HepG2 (cell line): ENCODE results near the gene SSBP2.

ENCODE experiments used
- KLF16 ChIP-seq, 2 experiments: sonication (generic) in 1 of 2; formaldehyde crosslinking in 1 of 2; IDR thresholded peaks; 2 replicates each; pipeline versions ENCODE4 v1.6.1 to v1.8.0; 2016 to 2023; ENCODE audit warnings: missing genetic modification reagents in 2 of 2, missing compliant biosample characterization in 1 of 2
- ZNF354B ChIP-seq: sonication (generic); formaldehyde crosslinking; IDR thresholded peaks from 2 replicates; pipeline ENCODE4 v1.8.0; 2022; ENCODE audit warnings: mild to moderate bottlenecking, missing genetic modification reagents
- TF ChIP-seq, protein P1 (sequence below): sonication (generic); formaldehyde crosslinking; IDR thresholded peaks from 2 replicates; pipeline ENCODE4 v1.8.1; 2023; ENCODE audit warnings: mild to moderate bottlenecking, inconsistent platforms, moderate library complexity, missing genetic modification reagents, borderline replicate concordance
- TF ChIP-seq, protein P2 (sequence below): sonication (generic); formaldehyde crosslinking; IDR thresholded peaks from 2 replicates; pipeline ENCODE4 v1.8.1; 2023; ENCODE audit warnings: mild to moderate bottlenecking, moderate library complexity, missing genetic modification reagents

DNA sequence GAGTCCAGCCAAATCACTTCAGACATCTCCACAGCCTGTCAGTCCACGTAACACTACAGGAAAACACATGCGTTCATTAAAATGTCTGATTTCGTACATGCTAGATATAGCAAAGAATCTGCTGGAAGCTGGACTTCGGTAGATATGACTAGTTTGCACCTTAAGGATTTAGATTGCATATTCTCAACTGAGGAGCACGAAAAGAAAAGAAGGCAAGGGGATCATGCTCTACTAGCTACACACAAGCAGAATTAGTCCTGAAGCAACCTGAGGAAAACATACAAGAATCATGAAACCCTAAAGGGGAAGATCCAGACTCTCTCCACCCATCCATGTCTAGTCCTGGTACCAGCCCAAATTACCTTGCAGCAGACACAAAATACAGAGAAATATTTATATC lies 36.1 kb upstream of the SSBP2 start:
- no peak for TF ChIP-seq ZNF354B
- no peak for TF ChIP-seq KLF16 (CRISPR knock-in tag; IDR thresholded peaks at IDR 0.05)
- TF ChIP-seq, protein P1, sequence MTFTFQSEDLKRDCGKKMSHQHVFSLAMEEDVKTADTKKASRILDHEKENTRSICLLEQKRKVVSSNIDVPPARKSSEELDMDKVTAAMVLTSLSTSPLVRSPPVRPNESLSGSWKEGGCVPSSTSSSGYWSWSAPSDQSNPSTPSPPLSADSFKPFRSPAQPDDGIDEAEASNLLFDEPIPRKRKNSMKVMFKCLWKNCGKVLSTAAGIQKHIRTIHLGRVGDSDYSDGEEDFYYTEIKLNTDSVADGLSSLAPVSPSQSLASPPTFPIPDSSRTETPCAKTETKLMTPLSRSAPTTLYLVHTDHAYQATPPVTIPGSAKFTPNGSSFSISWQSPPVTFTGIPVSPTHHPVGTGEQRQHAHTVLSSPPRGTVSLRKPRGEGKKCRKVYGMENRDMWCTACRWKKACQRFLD (CRISPR knock-in tag), result no peak
- TF ChIP-seq, protein P2, sequence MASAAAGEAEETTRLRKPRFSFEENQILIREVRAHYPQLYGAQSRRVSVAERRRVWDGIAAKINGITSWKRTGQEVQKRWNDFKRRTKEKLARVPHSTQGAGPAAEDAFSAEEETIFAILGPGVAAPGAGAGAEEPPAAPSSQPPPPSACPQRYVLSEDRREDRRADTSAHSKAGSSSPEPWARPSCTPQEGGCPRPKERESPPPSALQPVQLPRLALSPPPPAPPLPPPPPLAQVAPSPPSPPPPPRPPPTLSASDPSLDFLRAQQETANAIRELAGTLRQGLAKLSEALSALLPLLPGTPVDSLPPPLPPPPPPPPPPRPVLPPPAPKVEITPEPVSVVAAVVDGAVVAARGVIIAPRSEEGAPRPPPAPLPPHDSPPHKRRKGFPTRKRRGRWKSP (CRISPR knock-in tag), result no peak
